Measurements from ENCODE around the gene CC2D2A.
A peak's percentile ranks its signal among the peaks of the same experiment; 100 is the strongest.
"Not testable (repeated sequence)": the region's sequence is repeated elsewhere in the genome, so short reads cannot be mapped to it uniquely, and the experiment has no call there.

CC2D2A gene

GRCh38 chr4:15563871-15564270, 94.2 kb downstream of the CC2D2A start:
- DNase-seq: no peak

- DNase-seq: no peak
Measured at GRCh38 chr4:15568821-15569220, 99.1 kb downstream of the CC2D2A start.

- no peak for DNase-seq
Measured at GRCh38 chr4:15569746-15570145, 100.1 kb downstream of the CC2D2A start.

GRCh38 chr4:15575966-15576365, 106.3 kb downstream of the CC2D2A start:
- no peak for DNase-seq

- peak; percentile 2 for DNase-seq
Measured at GRCh38 chr4:15577508-15577907, 107.8 kb downstream of the CC2D2A start.

GRCh38 chr4:15584785-15585184, 115.1 kb downstream of the CC2D2A start:
- no peak for DNase-seq

- DNase-seq: no peak
Measured at GRCh38 chr4:15585331-15585730, 115.6 kb downstream of the CC2D2A start.

GRCh38 chr4:15586066-15586465, 116.4 kb downstream of the CC2D2A start:
- DNase-seq: no peak

- DNase-seq: peak; percentile 36
Measured at GRCh38 chr4:15587649-15588048, 118.0 kb downstream of the CC2D2A start.

- DNase-seq: no peak
Measured at GRCh38 chr4:15592799-15593198, 123.1 kb downstream of the CC2D2A start.

- peak; percentile 89 for DNase-seq
Measured at GRCh38 chr4:15598644-15599043, 129.0 kb downstream of the CC2D2A start.

GRCh38 chr4:15600176-15600575, 130.5 kb downstream of the CC2D2A start:
- DNase-seq: no peak

GRCh38 chr4:15601862-15602261, 132.2 kb downstream of the CC2D2A start:
- DNase-seq: no peak

- DNase-seq: no peak
Measured at GRCh38 chr4:15605537-15605936, 135.9 kb downstream of the CC2D2A start.

- DNase-seq: no peak
Measured at GRCh38 chr4:15610855-15611254, 141.2 kb downstream of the CC2D2A start.

GRCh38 chr4:15612136-15612535, 142.5 kb downstream of the CC2D2A start:
- no peak for DNase-seq

- not testable (repeated sequence) for DNase-seq
Measured at GRCh38 chr4:15614891-15615290, 145.2 kb downstream of the CC2D2A start.

- DNase-seq: not testable (repeated sequence)
Measured at GRCh38 chr4:15617407-15617806, 147.7 kb downstream of the CC2D2A start.

- no peak for DNase-seq
Measured at GRCh38 chr4:15636818-15637217, 167.1 kb downstream of the CC2D2A start.

- no peak for DNase-seq
Measured at GRCh38 chr4:15638418-15638817, 168.7 kb downstream of the CC2D2A start.

- DNase-seq: no peak
Measured at GRCh38 chr4:15648600-15648999, 178.9 kb downstream of the CC2D2A start.

GRCh38 chr4:15649914-15650545, 180.3 kb downstream of the CC2D2A start:
- peak; percentile 42 for DNase-seq
